HG02571 (cell line): Measurements from ENCODE around the gene MAPK14.
"Not testable (repeated sequence)": the region's sequence is repeated elsewhere in the genome, so short reads cannot be mapped to it uniquely, and the experiment has no call there.

ENCODE experiments used
- ATAC-seq: cut with Tn5 transposase; IDR thresholded peaks from one replicate; pipeline ENCODE4 v1.9.1; 2021; ENCODE audit warnings: mild to moderate bottlenecking, moderate library complexity; ENCODE audit not compliant: unreplicated experiment

Gene MAPK14

GRCh38 chr6:36068012-36068392 lies 40.4 kb downstream of the MAPK14 start:
- no peak for ATAC-seq

DNA sequence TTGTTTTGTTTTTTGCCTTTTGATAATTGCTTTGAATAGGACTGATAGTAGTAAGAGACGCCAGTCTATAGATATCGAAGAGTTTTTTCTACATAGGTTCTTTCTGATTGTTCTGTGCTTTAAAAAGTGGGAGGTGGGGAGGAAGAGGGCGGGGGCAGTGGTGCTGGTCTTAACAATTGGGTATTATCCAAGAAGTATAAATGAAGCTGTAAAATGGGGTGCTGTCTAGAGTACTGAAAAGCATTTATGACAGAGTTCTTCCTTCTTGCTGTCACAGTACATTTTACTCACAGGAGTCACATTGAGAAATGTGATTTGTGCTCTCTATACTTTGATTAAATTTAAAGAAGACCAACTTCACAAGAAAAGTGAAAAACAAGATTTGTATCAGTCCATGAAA lies 41.0 kb downstream of the MAPK14 start:
- ATAC-seq, result no peak

- ATAC-seq, result no peak
Observed at GRCh38 chr6:36069573-36069972, 42.0 kb downstream of the MAPK14 start.

- ATAC-seq, result no peak
Observed at GRCh38 chr6:36070252-36070651, 42.6 kb downstream of the MAPK14 start.

DNA sequence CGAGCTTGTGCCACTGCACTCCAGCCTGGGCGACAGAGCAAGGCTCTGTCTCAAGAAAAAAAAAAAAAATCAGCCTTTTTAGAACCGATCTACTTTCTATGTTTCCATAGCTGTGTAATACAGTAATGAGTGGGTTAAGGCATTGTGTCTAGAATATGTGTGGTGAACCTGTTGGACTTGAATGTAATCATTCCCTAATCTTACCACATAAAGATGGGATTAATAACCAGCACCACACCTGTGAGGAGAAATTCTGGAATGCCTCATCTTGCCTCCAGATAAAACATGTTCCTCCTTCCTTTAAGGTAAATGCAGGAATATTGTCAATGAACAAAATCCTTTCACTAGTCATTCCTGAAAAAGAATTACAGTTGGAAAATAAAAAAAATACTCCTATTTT lies 43.7 kb downstream of the MAPK14 start:
- no peak for ATAC-seq

DNA sequence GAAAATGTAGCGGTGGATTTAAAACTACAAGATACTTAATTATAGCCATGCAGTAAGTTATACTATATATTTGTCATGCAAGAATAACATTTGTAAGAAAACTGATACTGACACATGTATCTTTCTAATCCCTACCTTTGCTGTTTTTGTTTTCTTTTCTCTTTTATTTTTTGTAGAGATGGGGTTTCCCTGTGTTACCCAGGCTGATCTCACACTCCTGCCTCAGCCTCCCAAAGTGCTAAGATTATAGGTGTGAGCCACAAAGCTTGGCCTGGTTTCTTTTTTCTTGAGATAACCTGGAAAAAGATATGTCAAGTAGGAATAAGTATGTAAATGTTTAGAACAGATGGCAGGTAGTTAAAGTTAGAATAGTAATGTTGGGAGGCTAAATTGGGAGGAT lies 44.1 kb downstream of the MAPK14 start:
- no peak for ATAC-seq

- no peak for ATAC-seq
Observed at GRCh38 chr6:36072681-36073080, 45.1 kb downstream of the MAPK14 start.

GRCh38 chr6:36073587-36073986 lies 46.0 kb downstream of the MAPK14 start:
- ATAC-seq, result no peak

- no peak for ATAC-seq
Observed at GRCh38 chr6:36075656-36076055, 48.0 kb downstream of the MAPK14 start.

GRCh38 chr6:36076178-36077063 lies 48.8 kb downstream of the MAPK14 start:
- ATAC-seq, result no peak

GRCh38 chr6:36078159-36078558 lies 50.6 kb downstream of the MAPK14 start:
- no peak for ATAC-seq

- no peak for ATAC-seq
Observed at GRCh38 chr6:36079601-36080000, 52.0 kb downstream of the MAPK14 start.

- ATAC-seq, result no peak
Observed at GRCh38 chr6:36082318-36082717, 54.7 kb downstream of the MAPK14 start.

- no peak for ATAC-seq
Observed at GRCh38 chr6:36083446-36083845, 55.8 kb downstream of the MAPK14 start.

- not testable (repeated sequence) for ATAC-seq
Observed at GRCh38 chr6:36088204-36088603, 60.6 kb downstream of the MAPK14 start.

DNA sequence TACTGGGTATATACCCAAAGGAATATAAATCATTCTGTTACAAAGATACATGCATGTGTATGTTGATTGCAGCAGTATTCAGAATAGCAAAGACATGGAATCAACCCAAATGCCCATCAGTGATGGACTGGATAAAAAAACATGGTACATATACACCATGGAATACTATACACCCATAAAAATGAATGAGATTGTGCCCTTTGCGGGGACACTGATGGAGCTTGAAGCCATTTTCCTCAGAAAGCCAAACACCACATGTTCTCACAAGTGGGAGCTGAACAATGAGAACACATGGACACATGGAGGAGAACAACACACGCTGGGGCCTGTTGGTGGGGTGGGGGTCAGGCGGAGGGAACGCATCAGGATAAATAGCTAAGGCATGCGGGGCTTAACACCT lies 61.4 kb downstream of the MAPK14 start:
- ATAC-seq, result no peak

DNA sequence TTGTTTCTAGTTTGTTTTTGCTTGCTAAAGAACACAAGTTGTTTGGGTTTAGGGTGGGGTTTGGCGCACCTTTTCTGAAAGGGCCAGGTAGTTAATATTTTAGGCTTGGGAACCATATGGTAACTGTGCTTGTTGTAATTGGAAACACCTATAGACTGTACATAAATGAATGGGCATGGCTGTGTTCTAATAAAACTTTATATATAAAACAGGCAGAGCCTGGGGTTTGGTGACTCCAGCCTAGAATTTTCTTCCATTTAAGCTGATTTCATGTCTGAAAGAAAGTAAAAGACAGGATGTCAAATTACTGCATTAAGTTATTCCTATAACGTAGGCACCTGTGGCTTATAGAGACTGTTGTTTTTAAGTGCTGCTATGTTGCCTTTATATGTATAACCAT lies 66.6 kb downstream of the MAPK14 start:
- ATAC-seq, result no peak

- ATAC-seq, result no peak
Observed at GRCh38 chr6:36094753-36095496, 67.3 kb downstream of the MAPK14 start.

DNA sequence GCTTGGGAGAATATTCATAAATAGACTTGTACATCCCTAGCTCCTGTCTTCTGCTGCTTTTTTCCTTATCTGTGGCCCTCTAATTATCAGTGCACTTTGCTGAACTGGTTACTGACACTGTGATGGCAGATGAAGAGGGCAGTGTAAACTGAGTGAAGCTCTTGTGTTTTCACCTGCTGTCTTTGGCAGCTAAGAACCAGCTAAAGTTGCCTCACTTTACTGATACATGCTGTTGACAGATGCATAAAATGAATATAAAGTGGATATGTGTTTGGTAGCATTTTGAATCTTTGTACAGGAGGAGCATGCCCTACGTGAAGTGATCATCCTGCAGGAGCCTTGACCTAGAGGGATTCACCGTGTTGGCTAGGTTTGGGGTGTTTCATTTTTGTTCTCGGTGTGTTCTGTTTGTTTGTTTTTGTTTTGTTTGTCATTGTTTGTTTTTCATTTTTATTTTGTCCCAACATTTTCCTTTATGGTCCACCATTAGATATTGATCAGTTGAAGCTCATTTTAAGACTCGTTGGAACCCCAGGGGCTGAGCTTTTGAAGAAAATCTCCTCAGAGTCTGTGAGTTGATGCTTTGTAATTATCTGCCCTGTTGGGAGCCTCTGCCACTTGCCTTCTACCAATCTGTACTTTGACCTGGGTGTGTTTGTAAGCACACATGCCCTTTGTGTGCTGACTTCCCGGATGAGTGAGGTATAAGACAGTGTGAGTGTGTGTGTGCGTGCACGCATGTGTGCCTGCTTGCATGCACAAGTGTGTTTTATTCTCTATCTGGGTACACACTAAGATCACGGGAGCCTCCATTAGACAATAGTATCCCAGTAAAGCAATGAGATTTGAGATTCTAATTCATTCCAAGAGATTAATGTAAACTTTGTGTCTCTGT lies 68.1 kb downstream of the MAPK14 start:
- no peak for ATAC-seq

GRCh38 chr6:36098253-36098919 lies 70.8 kb downstream of the MAPK14 start:
- no peak for ATAC-seq
